Measurements from ENCODE around the gene MLPH.

GRCh38 chr2:237480556-237480955 is 6.5 kb upstream of the MLPH start:
- no peak for TF ChIP-seq CTCF (IDR thresholded peaks at IDR 0.05)
- no peak for TF ChIP-seq POLR2A (IDR thresholded peaks at IDR 0.05)
